ENCODE data around the gene LRRC63. TPM values are rescaled to one million over a fixed set of nuclear protein-coding genes. Genes with fewer than 3 reads are reported as not detected.
A peak's percentile ranks its signal among the peaks of the same experiment; 100 is the strongest.
"Not testable (repeated sequence)": the region's sequence is repeated elsewhere in the genome, so short reads cannot be mapped to it uniquely, and the experiment has no call there.

The LRRC63 gene
- total and polyA plus RNA-seq, 3 donors from 2014 or later: 4.6 to 9.4 (median 7.0) TPM

DNA sequence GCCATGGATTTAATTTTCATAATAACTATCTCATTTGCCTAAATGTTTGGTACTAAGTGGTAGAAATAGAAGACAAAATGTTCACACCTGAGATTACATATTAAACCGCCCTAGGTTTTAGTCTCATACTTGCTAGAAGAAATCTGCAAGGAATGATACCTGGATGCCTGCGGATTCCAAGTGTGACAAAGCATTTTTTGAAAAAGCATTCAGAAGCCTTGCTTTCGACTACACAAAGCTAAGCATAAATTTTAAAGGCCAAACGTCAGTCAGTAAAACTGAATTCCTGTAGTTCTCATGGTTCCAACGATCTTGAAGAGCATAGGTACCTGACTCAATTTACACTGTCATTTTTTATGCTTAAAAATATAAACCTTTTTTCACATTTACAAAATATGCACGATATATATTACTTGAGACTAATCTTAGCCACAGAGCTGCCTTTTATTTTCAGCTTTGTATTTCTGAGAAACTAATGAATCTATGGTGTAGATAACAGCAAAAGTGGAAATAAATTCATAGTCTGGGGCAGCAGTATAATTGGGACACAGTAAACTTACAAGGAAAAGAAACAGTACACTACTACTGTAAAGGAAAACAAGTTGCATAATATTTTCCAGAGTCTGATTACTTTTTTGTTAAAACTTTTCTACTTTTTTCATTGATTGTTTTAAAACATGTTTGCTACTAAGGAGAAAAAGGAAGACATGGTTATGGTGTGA is 1.2 kb upstream of the LRRC63 start:
- no peak for DNase-seq
- H3K4me3 ChIP-seq: peak overlapping the region in 1 of 2 donors; percentile 55
- intact Hi-C loops (cut with DNase I; ENCODE audit: low total_unique reads): no loop called here

DNA sequence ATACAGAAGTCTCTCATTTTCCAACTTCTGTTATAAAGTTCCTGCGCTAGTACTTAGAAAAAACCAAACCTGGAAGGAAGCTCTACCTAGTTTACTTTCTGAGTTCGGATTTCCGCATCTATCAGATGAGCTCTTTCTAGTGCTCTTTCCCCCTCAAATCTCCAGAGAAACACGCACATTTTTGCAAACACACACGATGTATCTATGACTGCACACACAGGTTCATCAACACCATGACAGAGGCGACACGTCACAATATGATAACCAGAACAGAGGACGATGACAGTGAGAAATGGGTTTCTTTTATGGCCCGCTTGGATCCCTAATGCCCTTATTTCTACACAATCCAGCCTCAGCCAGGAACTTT is 629 bp upstream of the LRRC63 start:
- H3K9me3 ChIP-seq: no peaks in the 10 kb centered on the region
- TF ChIP-seq POLR2A (IDR thresholded peaks at IDR 0.05): no peak
- TF ChIP-seq, protein P1, sequence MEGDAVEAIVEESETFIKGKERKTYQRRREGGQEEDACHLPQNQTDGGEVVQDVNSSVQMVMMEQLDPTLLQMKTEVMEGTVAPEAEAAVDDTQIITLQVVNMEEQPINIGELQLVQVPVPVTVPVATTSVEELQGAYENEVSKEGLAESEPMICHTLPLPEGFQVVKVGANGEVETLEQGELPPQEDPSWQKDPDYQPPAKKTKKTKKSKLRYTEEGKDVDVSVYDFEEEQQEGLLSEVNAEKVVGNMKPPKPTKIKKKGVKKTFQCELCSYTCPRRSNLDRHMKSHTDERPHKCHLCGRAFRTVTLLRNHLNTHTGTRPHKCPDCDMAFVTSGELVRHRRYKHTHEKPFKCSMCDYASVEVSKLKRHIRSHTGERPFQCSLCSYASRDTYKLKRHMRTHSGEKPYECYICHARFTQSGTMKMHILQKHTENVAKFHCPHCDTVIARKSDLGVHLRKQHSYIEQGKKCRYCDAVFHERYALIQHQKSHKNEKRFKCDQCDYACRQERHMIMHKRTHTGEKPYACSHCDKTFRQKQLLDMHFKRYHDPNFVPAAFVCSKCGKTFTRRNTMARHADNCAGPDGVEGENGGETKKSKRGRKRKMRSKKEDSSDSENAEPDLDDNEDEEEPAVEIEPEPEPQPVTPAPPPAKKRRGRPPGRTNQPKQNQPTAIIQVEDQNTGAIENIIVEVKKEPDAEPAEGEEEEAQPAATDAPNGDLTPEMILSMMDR (IDR thresholded peaks at IDR 0.05): no peak
- WGBS, 2 donors: 5% methylated on average over 9 of the region's 9 CpGs
- H3K27ac ChIP-seq: peak overlapping the region in 1 of 2 donors; percentile 67
- intact Hi-C loops (cut with DNase I; ENCODE audit: low total_unique reads): no loop called here
- H3K36me3 ChIP-seq (ENCODE audit: low read depth, missing control alignments): no peaks in the 10 kb centered on the region
- H3K27me3 ChIP-seq: no peaks in the 10 kb centered on the region
- H3K4me1 ChIP-seq: no peaks in the 10 kb centered on the region
- H3K4me3 ChIP-seq: peak overlapping the region; percentile 55 to 64
- DNase-seq: peak; percentile 25

More for the DNA sequence above, 1.2 kb upstream of the LRRC63 start:
- 65 to 67% methylated on average over 6 of the region's 6 CpGs for WGBS, 2 donors
- Histone ChIP-seq H3K9me3 (no peaks in the 10 kb centered on the region), H3K36me3 (ENCODE audit: low read depth, missing control alignments) (no peaks in the 10 kb centered on the region), H3K4me1 (no peaks in the 10 kb centered on the region), H3K27ac (peak overlapping the region in 1 of 2 donors; percentile 67), H3K27me3 (no peaks in the 10 kb centered on the region)
- no peak for TF ChIP-seq POLR2A (IDR thresholded peaks at IDR 0.05)
- TF ChIP-seq, protein P1 (IDR thresholded peaks at IDR 0.05): no peak

DNA sequence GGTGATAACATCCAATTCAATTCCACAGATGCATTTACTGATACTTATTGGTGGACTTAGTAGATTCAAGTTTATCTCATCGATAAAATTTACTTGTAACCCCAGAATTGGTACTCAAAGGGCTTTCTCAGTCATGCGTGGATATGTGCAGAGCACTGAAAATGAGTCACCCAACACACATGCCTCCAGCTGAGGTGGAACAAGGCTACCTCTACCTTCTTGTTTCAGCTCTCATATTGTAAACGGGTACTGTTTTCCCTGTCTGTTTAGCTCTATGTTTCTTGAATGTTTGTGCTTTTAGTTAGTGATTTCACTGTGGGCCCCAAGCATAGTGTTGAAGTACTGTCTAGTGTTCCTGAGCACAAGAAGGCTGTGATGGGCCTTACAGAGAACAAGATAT is 1.5 kb downstream of the LRRC63 start:
- TF ChIP-seq POLR2A (IDR thresholded peaks at IDR 0.05): no peak
- TF ChIP-seq, protein P1 (IDR thresholded peaks at IDR 0.05): no peak
- Histone ChIP-seq H3K36me3 (ENCODE audit: low read depth, missing control alignments) (no peaks in the 10 kb centered on the region), H3K9me3 (no peaks in the 10 kb centered on the region), H3K4me3 (no peak overlapping the region), H3K4me1 (no peaks in the 10 kb centered on the region), H3K27me3 (no peaks in the 10 kb centered on the region), H3K27ac (no peak overlapping the region)
- 80 to 93% methylated on average over 3 of the region's 3 CpGs for WGBS, 2 donors
- no peak for DNase-seq
- intact Hi-C loops (cut with DNase I; ENCODE audit: low total_unique reads): no loop called here

DNA sequence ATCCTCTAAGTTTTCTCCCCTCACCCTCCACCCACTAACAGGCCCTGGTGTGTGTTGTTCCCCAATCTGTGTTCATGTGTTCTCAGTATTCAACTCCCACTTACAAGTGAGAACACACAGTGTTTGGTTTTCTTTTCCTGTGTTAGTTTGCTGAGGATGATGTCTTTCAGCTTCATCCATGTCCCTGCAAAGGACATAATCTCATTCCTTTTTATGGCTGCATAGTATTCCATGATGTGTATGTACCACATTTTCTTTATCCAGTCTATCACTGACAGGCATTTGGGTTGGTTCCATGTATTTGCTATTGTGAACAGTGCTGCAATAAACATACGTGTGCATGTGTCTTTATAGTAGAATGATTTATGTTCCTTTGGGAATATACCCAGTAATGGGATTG is 3.0 kb downstream of the LRRC63 start:
- H3K27me3 ChIP-seq; H3K9me3 ChIP-seq; H3K4me3 ChIP-seq; intact Hi-C loops (cut with DNase I; ENCODE audit: low total_unique reads); H3K27ac ChIP-seq; H3K36me3 ChIP-seq (ENCODE audit: low read depth, missing control alignments); H3K4me1 ChIP-seq; DNase-seq: not testable (repeated sequence)
- WGBS, 2 donors: 83 to 90% methylated on average over 1 of the region's 1 CpG

DNA sequence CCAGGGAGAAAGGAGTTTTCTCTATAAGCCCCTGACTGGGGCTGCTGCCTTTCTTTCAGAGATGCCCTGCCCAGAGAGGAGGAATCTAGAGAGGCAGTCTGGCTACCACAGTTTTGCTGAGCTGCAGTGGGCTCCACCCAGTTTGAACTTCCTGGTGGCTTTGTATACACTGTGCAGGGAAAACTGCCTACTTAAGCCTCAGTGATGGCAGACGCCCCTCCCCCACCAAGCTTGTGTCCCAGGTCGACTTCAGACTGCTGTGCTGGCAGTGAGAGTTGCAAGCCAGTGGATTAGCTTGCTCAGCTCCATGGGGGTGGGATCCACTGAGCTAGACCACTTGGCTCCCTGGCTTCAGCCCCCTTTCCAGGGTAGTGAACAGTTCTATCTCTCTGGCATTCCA is 8.5 kb downstream of the LRRC63 start:
- H3K4me1 ChIP-seq; intact Hi-C loops (cut with DNase I; ENCODE audit: low total_unique reads); H3K9me3 ChIP-seq; H3K36me3 ChIP-seq (ENCODE audit: low read depth, missing control alignments); H3K4me3 ChIP-seq; DNase-seq; H3K27me3 ChIP-seq; H3K27ac ChIP-seq: not testable (repeated sequence)
- WGBS, 2 donors: 0 to 8% methylated on average over 1 to 2 of the region's 2 CpGs

DNA sequence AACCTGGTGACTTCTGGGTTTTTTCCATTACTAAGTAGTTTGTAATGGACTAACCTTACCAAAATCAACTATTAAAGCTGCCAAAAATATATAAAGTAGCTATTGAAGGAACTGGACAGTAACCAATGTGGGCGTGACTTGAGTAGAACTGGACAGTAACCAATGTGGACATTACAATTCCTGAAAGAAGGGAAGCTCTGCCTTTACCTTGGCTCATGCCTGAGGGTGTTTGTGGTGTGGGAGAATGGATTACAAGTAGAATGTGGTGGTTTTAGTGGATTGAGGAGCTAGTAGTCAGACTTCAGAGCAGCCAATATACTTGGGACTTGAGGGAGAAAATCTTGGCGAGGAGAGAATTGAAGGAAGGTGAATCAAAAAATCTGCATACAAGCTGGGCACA is 17.5 kb downstream of the LRRC63 start:
- TF ChIP-seq, protein P1 (IDR thresholded peaks at IDR 0.05): no peak
- no peak for TF ChIP-seq POLR2A (IDR thresholded peaks at IDR 0.05)
- Histone ChIP-seq H3K27me3 (no peaks in the 10 kb centered on the region), H3K4me3 (no peak overlapping the region), H3K27ac (no peak overlapping the region), H3K4me1 (no peaks in the 10 kb centered on the region), H3K9me3 (no peaks in the 10 kb centered on the region), H3K36me3 (ENCODE audit: low read depth, missing control alignments) (no peaks in the 10 kb centered on the region)
- DNase-seq: no peak
- intact Hi-C loops (cut with DNase I; ENCODE audit: low total_unique reads): no loop called here
- WGBS, 2 donors: 100% methylated on average over 2 of the region's 2 CpGs
